ENCODE measurements around the gene TCF12. TPM values are rescaled to one million over a fixed set of nuclear protein-coding genes. Genes with fewer than 3 reads are reported as not detected.

The TCF12 gene
- total RNA-seq, 1 donor from 2014 or later: 112 TPM

DNA sequence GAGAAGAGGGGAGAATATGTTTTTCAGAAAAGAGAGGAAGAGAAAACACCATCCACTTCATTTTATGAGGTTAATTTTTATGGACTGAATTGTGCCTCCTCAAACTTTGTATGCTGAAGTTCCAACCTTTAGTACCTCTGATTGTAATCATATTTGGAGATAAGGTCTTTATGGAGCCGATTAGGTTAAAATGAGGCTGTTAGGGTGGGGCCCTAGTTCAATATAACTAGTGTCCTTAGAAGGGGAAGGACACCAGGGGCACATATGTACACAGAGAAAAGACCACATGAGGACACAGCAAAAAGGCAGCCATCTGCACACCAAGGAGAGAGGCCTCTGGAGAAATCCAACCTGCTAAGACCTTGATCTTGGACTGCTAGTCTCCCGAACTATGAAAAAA, 38.9 kb upstream of the TCF12 start:
- H3K36me3 Mint-ChIP-seq (ENCODE audit: low read depth, unreplicated experiment): no peaks in the 10 kb centered on the region

DNA sequence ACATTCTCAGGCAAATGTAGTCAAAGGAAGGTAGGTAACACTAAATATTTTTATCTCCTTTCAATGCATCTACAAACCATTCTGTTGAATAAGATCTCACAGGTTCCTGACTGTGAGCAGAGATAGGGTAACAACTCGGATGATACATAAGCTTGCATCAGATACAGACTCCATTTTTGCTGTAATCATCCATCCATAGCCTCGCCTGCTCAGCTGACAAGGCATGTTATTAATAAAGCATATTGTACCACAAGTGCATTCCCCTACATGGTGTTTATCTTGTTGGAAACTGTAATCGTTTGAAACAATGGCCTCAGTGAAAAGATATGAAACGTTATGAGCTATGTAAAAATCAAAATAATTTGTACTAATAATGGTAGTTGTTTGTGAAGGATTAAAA, 35.4 kb upstream of the TCF12 start:
- Mint-ChIP-seq H3K4me3 (ENCODE audit: unreplicated experiment) (no peak overlapping the region), H3K36me3 (ENCODE audit: low read depth, unreplicated experiment) (no peaks in the 10 kb centered on the region), H3K27me3 (ENCODE audit: low read depth, unreplicated experiment) (no peaks in the 10 kb centered on the region), H3K9me3 (ENCODE audit: unreplicated experiment) (no peaks in the 10 kb centered on the region), H3K27ac (ENCODE audit: unreplicated experiment) (no peak overlapping the region), H3K4me1 (ENCODE audit: low read depth, unreplicated experiment) (peaks cover 5% of the 10 kb centered on the region)
- Histone ChIP-seq H3K79me2 (ENCODE audit: insufficient read depth, low read length) (no peaks in the 10 kb centered on the region), H3K27ac (ENCODE audit: low read depth, low read length) (no peak overlapping the region), H3K36me3 (ENCODE audit: insufficient read depth, low read length) (no peaks in the 10 kb centered on the region), H4K20me1 (ENCODE audit: insufficient read depth, low read length) (no peaks in the 10 kb centered on the region), H3K4me3 (ENCODE audit: insufficient read depth, low read depth, low read length) (no peak overlapping the region), H3K9me3 (ENCODE audit: insufficient read depth, low read depth, low read length) (no peaks in the 10 kb centered on the region), H3K27me3 (ENCODE audit: insufficient read depth, low read length) (no peaks in the 10 kb centered on the region), H2AFZ (ENCODE audit: low read depth, low read length) (no peak overlapping the region), H3K4me2 (ENCODE audit: low read length) (no peak overlapping the region), H3K4me1 (ENCODE audit: insufficient read depth, low read length) (peaks cover 5% of the 10 kb centered on the region), H3K9ac (ENCODE audit: low read length) (no peak overlapping the region)
- TF ChIP-seq EZH2 (IDR thresholded peaks at IDR 0.05; ENCODE audit: insufficient read depth, low read length): no peak
- TF ChIP-seq, protein P1, sequence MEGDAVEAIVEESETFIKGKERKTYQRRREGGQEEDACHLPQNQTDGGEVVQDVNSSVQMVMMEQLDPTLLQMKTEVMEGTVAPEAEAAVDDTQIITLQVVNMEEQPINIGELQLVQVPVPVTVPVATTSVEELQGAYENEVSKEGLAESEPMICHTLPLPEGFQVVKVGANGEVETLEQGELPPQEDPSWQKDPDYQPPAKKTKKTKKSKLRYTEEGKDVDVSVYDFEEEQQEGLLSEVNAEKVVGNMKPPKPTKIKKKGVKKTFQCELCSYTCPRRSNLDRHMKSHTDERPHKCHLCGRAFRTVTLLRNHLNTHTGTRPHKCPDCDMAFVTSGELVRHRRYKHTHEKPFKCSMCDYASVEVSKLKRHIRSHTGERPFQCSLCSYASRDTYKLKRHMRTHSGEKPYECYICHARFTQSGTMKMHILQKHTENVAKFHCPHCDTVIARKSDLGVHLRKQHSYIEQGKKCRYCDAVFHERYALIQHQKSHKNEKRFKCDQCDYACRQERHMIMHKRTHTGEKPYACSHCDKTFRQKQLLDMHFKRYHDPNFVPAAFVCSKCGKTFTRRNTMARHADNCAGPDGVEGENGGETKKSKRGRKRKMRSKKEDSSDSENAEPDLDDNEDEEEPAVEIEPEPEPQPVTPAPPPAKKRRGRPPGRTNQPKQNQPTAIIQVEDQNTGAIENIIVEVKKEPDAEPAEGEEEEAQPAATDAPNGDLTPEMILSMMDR (IDR thresholded peaks at IDR 0.05; ENCODE audit: insufficient read depth, low read depth, low read length): no peak
- DNase-seq (ENCODE audit: low read depth): no peak
- no peak for FAIRE-seq

More for the DNA sequence above, 38.9 kb upstream of the TCF12 start:
- Mint-ChIP-seq H3K4me1 (ENCODE audit: low read depth, unreplicated experiment) (no peaks in the 10 kb centered on the region), H3K4me3 (ENCODE audit: unreplicated experiment) (no peak overlapping the region), H3K27ac (ENCODE audit: unreplicated experiment) (no peak overlapping the region), H3K9me3 (ENCODE audit: unreplicated experiment) (no peaks in the 10 kb centered on the region), H3K27me3 (ENCODE audit: low read depth, unreplicated experiment) (no peaks in the 10 kb centered on the region)
- H4K20me1 ChIP-seq (ENCODE audit: insufficient read depth, low read length): no peaks in the 10 kb centered on the region
- H3K4me3 ChIP-seq (ENCODE audit: insufficient read depth, low read depth, low read length): no peak overlapping the region
- no peaks in the 10 kb centered on the region for H3K36me3 ChIP-seq (ENCODE audit: insufficient read depth, low read length)
- H3K27me3 ChIP-seq (ENCODE audit: insufficient read depth, low read length): no peaks in the 10 kb centered on the region
- H3K9ac ChIP-seq (ENCODE audit: low read length): no peak overlapping the region
- FAIRE-seq (no peak), DNase-seq (ENCODE audit: low read depth) (no peak)
- H2AFZ ChIP-seq (ENCODE audit: low read depth, low read length): no peak overlapping the region
- H3K79me2 ChIP-seq (ENCODE audit: insufficient read depth, low read length): no peaks in the 10 kb centered on the region
- H3K4me2 ChIP-seq (ENCODE audit: low read length): no peak overlapping the region
- H3K4me1 ChIP-seq (ENCODE audit: insufficient read depth, low read length): no peaks in the 10 kb centered on the region
- no peak overlapping the region for H3K27ac ChIP-seq (ENCODE audit: low read depth, low read length)
- no peaks in the 10 kb centered on the region for H3K9me3 ChIP-seq (ENCODE audit: insufficient read depth, low read depth, low read length)
- TF ChIP-seq, protein P1 (IDR thresholded peaks at IDR 0.05; ENCODE audit: insufficient read depth, low read depth, low read length): no peak
- TF ChIP-seq EZH2 (IDR thresholded peaks at IDR 0.05; ENCODE audit: insufficient read depth, low read length): no peak

GRCh38 chr15:56886363-56886931, 32.0 kb upstream of the TCF12 start:
- Histone ChIP-seq H3K4me2 (ENCODE audit: low read length) (peak overlapping the region; percentile 87), H3K9ac (ENCODE audit: low read length) (peak overlapping the region; percentile 81), H3K9me3 (ENCODE audit: insufficient read depth, low read depth, low read length) (no peaks in the 10 kb centered on the region), H2AFZ (ENCODE audit: low read depth, low read length) (peak overlapping the region; percentile 80), H3K27me3 (ENCODE audit: insufficient read depth, low read length) (no peaks in the 10 kb centered on the region), H3K4me3 (ENCODE audit: insufficient read depth, low read depth, low read length) (peak overlapping the region; percentile 46), H3K36me3 (ENCODE audit: insufficient read depth, low read length) (no peaks in the 10 kb centered on the region), H4K20me1 (ENCODE audit: insufficient read depth, low read length) (no peaks in the 10 kb centered on the region), H3K79me2 (ENCODE audit: insufficient read depth, low read length) (no peaks in the 10 kb centered on the region), H3K27ac (ENCODE audit: low read depth, low read length) (peak overlapping the region; percentile 73), H3K4me1 (ENCODE audit: insufficient read depth, low read length) (peaks cover 11% of the 10 kb centered on the region)
- TF ChIP-seq, protein P1 (IDR thresholded peaks at IDR 0.05; ENCODE audit: insufficient read depth, low read depth, low read length): no peak
- no peak for TF ChIP-seq EZH2 (IDR thresholded peaks at IDR 0.05; ENCODE audit: insufficient read depth, low read length)
- FAIRE-seq (no peak), DNase-seq (ENCODE audit: low read depth) (no peak)
- no peaks in the 10 kb centered on the region for H3K9me3 Mint-ChIP-seq (ENCODE audit: unreplicated experiment)
- no peaks in the 10 kb centered on the region for H3K27me3 Mint-ChIP-seq (ENCODE audit: low read depth, unreplicated experiment)
- H3K4me3 Mint-ChIP-seq (ENCODE audit: unreplicated experiment): peak overlapping the region; percentile 83
- H3K36me3 Mint-ChIP-seq (ENCODE audit: low read depth, unreplicated experiment): no peaks in the 10 kb centered on the region
- H3K4me1 Mint-ChIP-seq (ENCODE audit: low read depth, unreplicated experiment): peaks cover 7% of the 10 kb centered on the region
- H3K27ac Mint-ChIP-seq (ENCODE audit: unreplicated experiment): peak overlapping the region; percentile 86
